Measurements from ENCODE around the gene DNAH7. TPM values are rescaled to one million over a fixed set of nuclear protein-coding genes. Genes with fewer than 3 reads are reported as not detected.

DNAH7 gene
- total and polyA plus RNA-seq, 2 of the 8 experiments (the other 6 are each of a cell fraction or from before 2014, with no cell fraction given), result 0.07 to 0.08 TPM

GRCh38 chr2:195984923-195985726 lies 83.5 kb downstream of the DNAH7 start:
- no peaks in the 10 kb centered on the region for H3K79me1 ChIP-seq (ENCODE audit: low read depth, low read length)
- H2AFZ ChIP-seq (ENCODE audit: low read length), result peak overlapping the region; percentile 95; the same call in 1 of the 2 replicates
- TF ChIP-seq CBX5 (IDR thresholded peaks at IDR 0.05; ENCODE audit: low read depth, low read length) (no peak), EZH2 (IDR thresholded peaks at IDR 0.05; ENCODE audit: low read depth, low read length, severe bottlenecking) (no peak), SIRT6 (IDR thresholded peaks at IDR 0.05; ENCODE audit: low read length) (no peak), TEAD4 (IDR thresholded peaks at IDR 0.05; ENCODE audit: low read depth, low read length) (no peak), SUZ12 (IDR thresholded peaks at IDR 0.05; ENCODE audit: low read length) (no peak), POLR2A (IDR thresholded peaks at IDR 0.05; ENCODE audit: control extremely low read depth in 1 of 2, low read depth in 2 of 2, low read length in 2 of 2) (no peak), SP4 (IDR thresholded peaks at IDR 0.05; ENCODE audit: low read length) (no peak), GTF2F1 (IDR thresholded peaks at IDR 0.05; ENCODE audit: borderline replicate concordance, low read depth, low read length) (no peak), SAP30 (IDR thresholded peaks at IDR 0.05; ENCODE audit: insufficient read depth, insufficient replicate concordance, low read length) (no peak)
- TF ChIP-seq, protein P1, sequence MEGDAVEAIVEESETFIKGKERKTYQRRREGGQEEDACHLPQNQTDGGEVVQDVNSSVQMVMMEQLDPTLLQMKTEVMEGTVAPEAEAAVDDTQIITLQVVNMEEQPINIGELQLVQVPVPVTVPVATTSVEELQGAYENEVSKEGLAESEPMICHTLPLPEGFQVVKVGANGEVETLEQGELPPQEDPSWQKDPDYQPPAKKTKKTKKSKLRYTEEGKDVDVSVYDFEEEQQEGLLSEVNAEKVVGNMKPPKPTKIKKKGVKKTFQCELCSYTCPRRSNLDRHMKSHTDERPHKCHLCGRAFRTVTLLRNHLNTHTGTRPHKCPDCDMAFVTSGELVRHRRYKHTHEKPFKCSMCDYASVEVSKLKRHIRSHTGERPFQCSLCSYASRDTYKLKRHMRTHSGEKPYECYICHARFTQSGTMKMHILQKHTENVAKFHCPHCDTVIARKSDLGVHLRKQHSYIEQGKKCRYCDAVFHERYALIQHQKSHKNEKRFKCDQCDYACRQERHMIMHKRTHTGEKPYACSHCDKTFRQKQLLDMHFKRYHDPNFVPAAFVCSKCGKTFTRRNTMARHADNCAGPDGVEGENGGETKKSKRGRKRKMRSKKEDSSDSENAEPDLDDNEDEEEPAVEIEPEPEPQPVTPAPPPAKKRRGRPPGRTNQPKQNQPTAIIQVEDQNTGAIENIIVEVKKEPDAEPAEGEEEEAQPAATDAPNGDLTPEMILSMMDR (IDR thresholded peaks at IDR 0.05; ENCODE audit: control extremely low read depth in 1 of 3, insufficient read depth in 1 of 3, low read depth in 1 of 3, low read length in 3 of 3), result no peak

More at GRCh38 chr2:195984923-195985726, 83.5 kb downstream of the DNAH7 start:
- no peak overlapping the region for H2AK5ac ChIP-seq (ENCODE audit: low read depth, low read length)
- no peak overlapping the region for H2BK5ac ChIP-seq (ENCODE audit: low read depth, low read length)
- no peak overlapping the region for H4K8ac ChIP-seq (ENCODE audit: extremely low read depth, insufficient read depth, low read length)
- no peak overlapping the region for H4K91ac ChIP-seq (replicated peaks; ENCODE audit: insufficient read length, low read length)
- DNase-seq (ENCODE audit: low read depth in 1 of 2, low spot score in 2 of 2) (no peak), FAIRE-seq (no peak)
- H3K18ac ChIP-seq (ENCODE audit: extremely low read depth, low read length), result no peak overlapping the region
- no peak overlapping the region for H3K56ac ChIP-seq (replicated peaks; ENCODE audit: insufficient read length, low read depth, low read length)
- H3K14ac ChIP-seq (ENCODE audit: insufficient read length), result no peak overlapping the region
- POLR2A ChIA-PET (ENCODE audit: partially characterized antibody), result no interaction called here
- H3K4me3 ChIP-seq (ENCODE audit: extremely low read depth in 1 of 4, insufficient read depth in 2 of 4, low read depth in 3 of 4, low read length in 4 of 4), result no peak overlapping the region
- CTCF ChIA-PET (ENCODE audit: partially characterized antibody), result interaction anchor here (0.6 to 1.4 kb wide), 5 partner anchors 12 to 534 kb away, joined by 3 to 4 read pairs (median 3); partner anchors contain the start of gene DNAH7
- whole genome bisulfite sequencing, 2 experiments (ENCODE audit: extremely low coverage in 1 of 2, insufficient coverage in 1 of 2, insufficient read length in 1 of 2, insufficient replicate concordance in 2 of 2, low coverage in 1 of 2, low lambda C conversion rate in 2 of 2, missing lambda C conversion rate in 1 of 2), result 80% methylated on average over 2 of the region's 2 CpGs; no CpG with 5 or more reads in 1 of the 2 experiments
- H4K5ac ChIP-seq (ENCODE audit: insufficient read length, low read depth, low read length), result no peak overlapping the region
- H3K36me3 ChIP-seq (ENCODE audit: control insufficient read depth in 2 of 4, insufficient read depth in 4 of 4, low read length in 3 of 4), result no peaks in the 10 kb centered on the region
- no peak overlapping the region for H3K23ac ChIP-seq (ENCODE audit: insufficient read length)
- no peak overlapping the region for H3K4me2 ChIP-seq (ENCODE audit: insufficient read depth in 1 of 2, low read depth in 2 of 2, low read length in 2 of 2)
- no peak overlapping the region for H3K27ac ChIP-seq (ENCODE audit: low read depth, low read length)
- no peaks in the 10 kb centered on the region; a peak in 1 of 4 replicates for H3K9me3 ChIP-seq (ENCODE audit: insufficient read depth in 2 of 2, low read depth in 1 of 2, low read length in 1 of 2)
- H2BK15ac ChIP-seq (ENCODE audit: low read length), result no peak overlapping the region
- no peak overlapping the region for H2BK20ac ChIP-seq (ENCODE audit: low read length)
- H3K27me3 ChIP-seq (replicated peaks in 1 of 4; ENCODE audit: control insufficient read depth in 3 of 4, extremely low read depth in 1 of 4, insufficient read depth in 3 of 4, low read length in 3 of 4), result no peaks in the 10 kb centered on the region
- no peak overlapping the region for H2BK12ac ChIP-seq (ENCODE audit: low read depth, low read length)
- no peak overlapping the region for H3K4ac ChIP-seq (replicated peaks; ENCODE audit: insufficient read length, low read depth, low read length)
- no peaks in the 10 kb centered on the region for H3K79me2 ChIP-seq (ENCODE audit: control insufficient read depth in 1 of 2, insufficient read depth in 2 of 2, low read length in 2 of 2)
- no peak overlapping the region for H2BK120ac ChIP-seq (replicated peaks; ENCODE audit: low read depth, low read length)
- H3K9ac ChIP-seq (replicated peaks in 1 of 4; ENCODE audit: extremely low read depth in 1 of 4, low read depth in 3 of 4, low read length in 3 of 4), result no peak overlapping the region
- no peaks in the 10 kb centered on the region for H4K20me1 ChIP-seq (replicated peaks in 1 of 2; ENCODE audit: control insufficient read depth in 1 of 2, insufficient read depth in 2 of 2, low read length in 2 of 2)
- 0 out of 7 replicates have a peak, but pooled peaks cover 0 to 2% (median 0%) of the 10 kb centered on the region in 4 experiments for H3K4me1 ChIP-seq (replicated peaks in 1 of 4; ENCODE audit: control insufficient read depth in 3 of 4, insufficient read depth in 4 of 4, low read length in 3 of 4)
- H3K23me2 ChIP-seq (ENCODE audit: low read depth, low read length), result no peaks in the 10 kb centered on the region; the same call in 1 of the 2 replicates
